K562 (cell line): Measurements from ENCODE around the gene PTPRT. TPM values are rescaled to one million over a fixed set of nuclear protein-coding genes. Genes with fewer than 3 reads are reported as not detected.
A peak's percentile ranks its signal among the peaks of the same experiment; 100 is the strongest.

ENCODE experiments used
- ATAC-seq: fragments of 200-7000 bp; cut with Tn5 transposase; 3 replicates; pipeline ENCODE4 v1.9.1; 2020; ENCODE audit warnings: moderate library complexity
- BruUV-seq: library from RNA; stranded (reverse); fragments of 400-500 nt; replicated peaks from 2 replicates; lab custom pipeline; 2021; lab: Mats Ljungman, UMichigan
- CTCF ChIA-PET: fragments of 300-600 bp; formaldehyde crosslinking; extraction: SDS; loops from one replicate; lab custom pipeline; 2021; ENCODE audit warnings: low intra/inter-chr PET ratio; lab: Yijun Ruan, JAX
- POLR2A ChIA-PET: fragments of 300-600, 350-650 bp; sonication (Branson Sonifier 250); formaldehyde crosslinking; extraction: SDS; loops from one replicate; lab custom pipeline; 2021; ENCODE audit warnings: antibody characterized with exemption, inconsistent platforms; lab: Yijun Ruan, JAX
- DNase-seq, 4 experiments: peaks; one replicate each; pipeline versions ENCODE4 v3.0.0 to v3.0.0-alpha.2; 2011 to 2018; ENCODE audit warnings: low spot score in 3 of 4, mixed read lengths in 3 of 4; ENCODE audit errors: extremely low read depth in 1 of 4
- FAIRE-seq: peaks from 2 replicates; lab custom pipeline; 2011; peaks lifted over from hg19 to GRCh38; lab: Jason Lieb, UNC
- H2AFZ ChIP-seq: 2 replicates; pipeline ENCODE4 v1.6.0; 2011; ENCODE audit warnings: low read depth, low read length, control low read depth, inconsistent platforms
- H3K27ac ChIP-seq: fragments of 200-600 bp; 3 replicates; pipeline ENCODE4 v1.8.0; 2011; ENCODE audit warnings: low read depth, mild to moderate bottlenecking, control low read depth, inconsistent platforms, low read length, moderate library complexity, mixed read lengths; ENCODE audit errors: extremely low read depth
- H3K27me3 ChIP-seq, 2 experiments: fragments of 300-600 bp in 1 of 2; 2 replicates in 1 of 2; 3 replicates in 1 of 2; pipeline versions ENCODE4 v1.6.0 to v1.8.0; 2011; ENCODE audit warnings: inconsistent platforms in 2 of 2, low read length in 2 of 2, mild to moderate bottlenecking in 1 of 2, mixed read lengths in 1 of 2, moderate library complexity in 1 of 2; ENCODE audit not compliant: control insufficient read depth in 2 of 2, insufficient read depth in 2 of 2
- H3K36me3 ChIP-seq: fragments of 300-600 bp; 3 replicates; pipeline ENCODE4 v1.8.0; 2011; ENCODE audit warnings: mild to moderate bottlenecking, low read length, inconsistent platforms; ENCODE audit not compliant: control insufficient read depth, insufficient read depth
- H3K4me1 ChIP-seq, 2 experiments: fragments of 200-600 bp in 1 of 2; replicated peaks in 1 of 2; 2 replicates in 1 of 2; 3 replicates in 1 of 2; pipeline versions ENCODE4 v1.5.1 to v1.8.0; 2011; ENCODE audit warnings: inconsistent platforms in 2 of 2, low read length in 2 of 2, mild to moderate bottlenecking in 1 of 2, mixed read lengths in 1 of 2, moderate library complexity in 1 of 2; ENCODE audit not compliant: control insufficient read depth in 2 of 2, insufficient read depth in 2 of 2
- H3K4me2 ChIP-seq: 2 replicates; pipeline ENCODE4 v1.6.1; 2011; ENCODE audit warnings: low read length, control low read depth, inconsistent platforms, mixed read lengths; ENCODE audit not compliant: insufficient read depth
- H3K4me3 ChIP-seq: fragments of 200-600 bp; sonication (generic), shearing (Covaris generic); 2 replicates; pipeline ENCODE4 v1.5.1; 2016; ENCODE audit warnings: control low read depth, inconsistent platforms
- H3K79me2 ChIP-seq: fragments of 200-600 bp; 3 replicates; pipeline ENCODE4 v1.8.0; 2011; ENCODE audit warnings: low read length, inconsistent platforms; ENCODE audit not compliant: control insufficient read depth, insufficient read depth
- H3K9ac ChIP-seq, 2 experiments: 2 replicates each; pipeline versions ENCODE4 v1.6.0 to v1.6.1; 2011; ENCODE audit warnings: low read depth in 2 of 2, low read length in 2 of 2, control low read depth in 1 of 2, inconsistent platforms in 1 of 2, mild to moderate bottlenecking in 1 of 2, mixed read lengths in 1 of 2; ENCODE audit not compliant: insufficient read depth in 1 of 2
- H3K9me1 ChIP-seq: one replicate; pipeline ENCODE4 v1.6.0; 2011; ENCODE audit warnings: inconsistent platforms, mild to moderate bottlenecking, low read length, moderate library complexity; ENCODE audit not compliant: control insufficient read depth, insufficient read depth
- H3K9me3 ChIP-seq: replicated peaks from 2 replicates; pipeline ENCODE4 v1.5.1; 2011; ENCODE audit warnings: low read depth, low read length, inconsistent platforms; ENCODE audit not compliant: control insufficient read depth, insufficient read depth
- H4K20me1 ChIP-seq: replicated peaks from 2 replicates; pipeline ENCODE4 v1.6.1; 2011; ENCODE audit warnings: low read length, inconsistent platforms, mixed read lengths; ENCODE audit not compliant: control insufficient read depth, insufficient read depth
- BRCA1 ChIP-seq, 2 experiments: fragments of 450-650 bp in 1 of 2; sonication (generic) in 1 of 2; formaldehyde crosslinking in 1 of 2; IDR thresholded peaks; 2 replicates each; pipeline versions ENCODE4 v1.5.0 to v1.6.1; 2017 to 2020; ENCODE audit warnings: mild to moderate bottlenecking in 1 of 2, missing genetic modification reagents in 1 of 2
- BRD9 ChIP-seq: fragments of 450-650 bp; IDR thresholded peaks from 2 replicates; pipeline ENCODE4 v1.6.1; 2018; ENCODE audit warnings: low read depth; ENCODE audit not compliant: partially characterized antibody
- CEBPB ChIP-seq: fragments of 450-650 bp; IDR thresholded peaks from 2 replicates; pipeline ENCODE4 v1.6.1; 2016; ENCODE audit warnings: missing genetic modification characterization, missing compliant biosample characterization
- MIER1 ChIP-seq: fragments of 450-650 bp; IDR thresholded peaks from 2 replicates; pipeline ENCODE4 v1.6.1; 2016; ENCODE audit warnings: antibody characterized with exemption, mild to moderate bottlenecking, low read depth
- MTF1 ChIP-seq: fragments of 250-450 bp; sonication (Bioruptor Pico); IDR thresholded peaks from 2 replicates; pipeline ENCODE4 v1.9.0; 2021; ENCODE audit warnings: moderate library complexity, mild to moderate bottlenecking, inconsistent platforms, borderline replicate concordance
- NFE2 ChIP-seq: IDR thresholded peaks from 2 replicates; pipeline ENCODE4 v1.6.1; 2014; ENCODE audit warnings: antibody characterized with exemption, low read depth
- NFIX ChIP-seq: fragments of 250-450 bp; sonication (Bioruptor Pico); IDR thresholded peaks from 2 replicates; pipeline ENCODE4 v1.4.0; 2020; ENCODE audit warnings: low read depth, mild to moderate bottlenecking, moderate library complexity
- PPARD ChIP-seq: fragments of 250-450 bp; sonication (Bioruptor Pico); IDR thresholded peaks from 2 replicates; pipeline ENCODE4 v1.8.0; 2022; ENCODE audit warnings: inconsistent platforms, mild to moderate bottlenecking, moderate library complexity
- RFX1 ChIP-seq: fragments of 450-650 bp; IDR thresholded peaks from 2 replicates; pipeline ENCODE4 v1.6.1; 2016; ENCODE audit warnings: mild to moderate bottlenecking, moderate library complexity
- SMARCA4 ChIP-seq: fragments of 450-650 bp; IDR thresholded peaks from 2 replicates; pipeline ENCODE4 v1.6.1; 2016
- SMARCB1 ChIP-seq: IDR thresholded peaks from 2 replicates; pipeline ENCODE4 v1.6.1; 2011; ENCODE audit warnings: improper control_type of control experiment, low read depth; ENCODE audit not compliant: insufficient read length
- SNIP1 ChIP-seq: fragments of 450-650 bp; IDR thresholded peaks from 2 replicates; pipeline ENCODE4 v1.7.1; 2017; ENCODE audit warnings: low read depth, mild to moderate bottlenecking
- TEAD2 ChIP-seq: fragments of 450-650 bp; IDR thresholded peaks from 2 replicates; pipeline ENCODE4 v1.6.1; 2016; ENCODE audit warnings: missing genetic modification characterization, control low read depth, missing compliant biosample characterization
- ZBED1 ChIP-seq: IDR thresholded peaks from 2 replicates; pipeline ENCODE4 v1.6.1; 2014
- ZBTB8A ChIP-seq: fragments of 450-650 bp; IDR thresholded peaks from 2 replicates; pipeline ENCODE4 v1.6.1; 2018; ENCODE audit warnings: mild to moderate bottlenecking, moderate library complexity; ENCODE audit not compliant: partially characterized antibody
- WGBS: fragments of 100-300 bp; shearing (Covaris generic); methylation state at CpG from one replicate; pipeline ENCODE4 v1.1.6; 2016; ENCODE audit warnings: low coverage, mixed read lengths; ENCODE audit not compliant: insufficient coverage; ENCODE audit errors: missing lambda C conversion rate; 5-methylcytosine and 5-hydroxymethylcytosine counted together
- in situ Hi-C: fragments of 300-500 bp; cut with MboI; formaldehyde crosslinking; loops from 4 replicates; pipeline ENCODE4 v1.15.0; 2018; ENCODE audit warnings: inconsistent platforms, mixed read lengths
- intact Hi-C: fragments of 100-400 bp; cut with micrococcal nuclease; formaldehyde crosslinking; loops from 2 replicates; pipeline ENCODE4 v1.14.2; 2022
- polyA plus RNA-seq, 8 experiments: library from polyadenylated mRNA; depleted of rRNA in 4 of 8; stranded (reverse) in 5 of 8; unstranded in 3 of 8; fragments of >200 nt; fragmentation: Nextera tagmentation in 2 of 8; fragmentation: Illumina TruSeq in 1 of 8; extraction: Ambion mirVana in 2 of 8; extraction: Trizol in 1 of 8; gene quantifications; 2 replicates each; pipeline versions ENCODE4 v1.2.1 to v1.2.3, GENCODE V29; 2011 to 2014; ENCODE audit warnings: inconsistent platforms in 1 of 8, missing spikeins in 1 of 8
- total RNA-seq, 7 experiments: library from RNA; depleted of rRNA in 6 of 7; stranded (reverse); fragments of >200 nt in 6 of 7; fragmentation: Illumina TruSeq in 2 of 7; extraction: Trizol in 2 of 7; gene quantifications; 2 replicates each; pipeline versions ENCODE4 v1.2.1 to v1.2.3, GENCODE V29; 2011 to 2021; ENCODE audit warnings: low replicate concordance in 1 of 7
- TF ChIP-seq, protein P1 (sequence below): fragments of 250-450 bp; sonication (Bioruptor Pico); IDR thresholded peaks from 2 replicates; pipeline ENCODE4 v1.8.0; 2022; ENCODE audit warnings: moderate library complexity, mild to moderate bottlenecking, inconsistent platforms
- TF ChIP-seq, protein P2 (sequence below): IDR thresholded peaks from 2 replicates; pipeline ENCODE4 v1.6.1; 2011; ENCODE audit not compliant: insufficient read length; ENCODE audit errors: extremely low read depth

The PTPRT gene
- total and polyA plus RNA-seq, 9 of the 15 experiments (the other 6 are each of a cell fraction or from before 2014, with no cell fraction given) = not detected

DNA sequence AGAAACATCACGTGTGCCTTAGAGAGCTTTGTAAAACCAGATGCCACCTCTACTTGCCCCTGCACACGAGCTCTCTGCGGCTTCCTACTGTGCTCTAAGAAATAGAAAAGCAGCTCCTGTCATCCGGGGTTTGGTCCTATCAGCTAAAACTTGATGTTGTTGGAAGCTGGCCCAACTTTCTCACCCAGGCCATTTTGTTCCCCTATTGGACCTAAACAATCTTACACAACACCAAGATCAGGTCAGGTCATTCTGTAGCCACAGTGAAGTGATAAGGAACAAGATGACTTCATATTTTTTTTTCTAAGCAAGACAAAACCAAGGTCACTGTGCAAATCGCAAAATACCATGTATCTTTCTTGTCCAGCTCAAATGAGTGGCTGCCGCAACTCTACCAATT lies 486.0 kb downstream of the PTPRT start:
- no peak overlapping the region for H3K9ac ChIP-seq
- H3K4me3 ChIP-seq = no peak overlapping the region
- H3K36me3 ChIP-seq = no peaks in the 10 kb centered on the region
- H3K79me2 ChIP-seq = no peaks in the 10 kb centered on the region
- no peaks in the 10 kb centered on the region for H3K4me1 ChIP-seq
- no peak overlapping the region for H3K4me2 ChIP-seq
- no peaks in the 10 kb centered on the region for H3K9me1 ChIP-seq
- no peak for ATAC-seq
- H4K20me1 ChIP-seq = no peaks in the 10 kb centered on the region
- H3K27me3 ChIP-seq = no peaks in the 10 kb centered on the region
- no peak overlapping the region for H3K27ac ChIP-seq
- H3K9me3 ChIP-seq = no peaks in the 10 kb centered on the region
- DNase-seq = no peak
- no peak for FAIRE-seq
- intact Hi-C loops = no loop called here
- CTCF ChIA-PET = no interaction called here
- in situ Hi-C loops = no loop called here
- 2% methylated on average over 6 of the region's 6 CpGs for WGBS
- no peak overlapping the region for H2AFZ ChIP-seq
- POLR2A ChIA-PET = interaction anchor here (0.7 kb wide), 1 partner anchor 19 kb away, joined by 3 read pairs; no protein-coding TSS in a partner anchor
- BruUV-seq = no TSS peak
- TF ChIP-seq CEBPB (tag) = peak; percentile 20; the same call in 1 of the 2 replicates
- TF ChIP-seq SMARCA4 = no peak

DNA sequence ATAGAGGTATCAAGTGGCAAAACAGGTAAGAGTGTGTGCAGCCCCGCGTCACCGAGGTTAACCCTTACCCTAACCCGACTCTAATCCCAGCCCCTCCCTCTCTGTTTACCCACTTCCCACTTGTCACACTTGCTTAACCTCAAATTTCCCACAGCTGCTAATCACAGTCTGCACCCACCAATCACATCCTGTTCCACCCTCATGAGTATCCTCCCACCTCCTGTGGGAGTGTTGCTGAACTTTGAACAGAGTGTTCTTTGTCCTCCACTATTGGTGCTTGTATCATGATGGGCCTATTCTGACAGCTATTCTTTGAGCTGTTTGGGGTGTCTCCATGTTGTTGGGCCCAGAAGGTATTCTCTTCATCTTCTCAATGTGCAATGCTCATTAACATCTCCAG lies 487.8 kb downstream of the PTPRT start:
- H3K4me3 ChIP-seq = no peak overlapping the region
- H3K4me2 ChIP-seq = no peak overlapping the region
- in situ Hi-C loops = no loop called here
- H3K4me1 ChIP-seq = no peaks in the 10 kb centered on the region
- H3K36me3 ChIP-seq = no peaks in the 10 kb centered on the region
- no peak overlapping the region for H2AFZ ChIP-seq
- H3K27ac ChIP-seq = no peak overlapping the region
- 0% methylated on average over 4 of the region's 4 CpGs for WGBS
- intact Hi-C loops = no loop called here
- POLR2A ChIA-PET = no interaction called here
- H3K79me2 ChIP-seq = no peaks in the 10 kb centered on the region
- CTCF ChIA-PET = no interaction called here
- H3K27me3 ChIP-seq = no peaks in the 10 kb centered on the region
- no peaks in the 10 kb centered on the region for H3K9me1 ChIP-seq
- BruUV-seq = no TSS peak
- ATAC-seq (no peak), DNase-seq (no peak), FAIRE-seq (no peak)
- no peaks in the 10 kb centered on the region for H4K20me1 ChIP-seq
- no peak overlapping the region for H3K9ac ChIP-seq
- H3K9me3 ChIP-seq = no peaks in the 10 kb centered on the region
- TF ChIP-seq SNIP1 = no peak
- no peak for TF ChIP-seq NFIX
- TF ChIP-seq, protein P1, sequence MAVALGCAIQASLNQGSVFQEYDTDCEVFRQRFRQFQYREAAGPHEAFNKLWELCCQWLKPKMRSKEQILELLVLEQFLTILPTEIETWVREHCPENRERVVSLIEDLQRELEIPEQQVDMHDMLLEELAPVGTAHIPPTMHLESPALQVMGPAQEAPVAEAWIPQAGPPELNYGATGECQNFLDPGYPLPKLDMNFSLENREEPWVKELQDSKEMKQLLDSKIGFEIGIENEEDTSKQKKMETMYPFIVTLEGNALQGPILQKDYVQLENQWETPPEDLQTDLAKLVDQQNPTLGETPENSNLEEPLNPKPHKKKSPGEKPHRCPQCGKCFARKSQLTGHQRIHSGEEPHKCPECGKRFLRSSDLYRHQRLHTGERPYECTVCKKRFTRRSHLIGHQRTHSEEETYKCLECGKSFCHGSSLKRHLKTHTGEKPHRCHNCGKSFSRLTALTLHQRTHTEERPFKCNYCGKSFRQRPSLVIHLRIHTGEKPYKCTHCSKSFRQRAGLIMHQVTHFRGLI (CRISPR knock-in tag) = no peak
- no peak for TF ChIP-seq BRD9
- no peak for TF ChIP-seq RFX1
- no peak for TF ChIP-seq SMARCB1
- no peak for TF ChIP-seq ZBTB8A
- TF ChIP-seq MTF1 (CRISPR knock-in tag) = no peak
- TF ChIP-seq PPARD (CRISPR knock-in tag) = no peak
- TF ChIP-seq MIER1 = no peak
- TF ChIP-seq BRCA1 (IDR thresholded peaks at IDR 0.05) = no peak
- no peak for TF ChIP-seq BRCA1 (CRISPR knock-in tag; IDR thresholded peaks at IDR 0.05)
- no peak for TF ChIP-seq ZBED1
- TF ChIP-seq, protein P2, sequence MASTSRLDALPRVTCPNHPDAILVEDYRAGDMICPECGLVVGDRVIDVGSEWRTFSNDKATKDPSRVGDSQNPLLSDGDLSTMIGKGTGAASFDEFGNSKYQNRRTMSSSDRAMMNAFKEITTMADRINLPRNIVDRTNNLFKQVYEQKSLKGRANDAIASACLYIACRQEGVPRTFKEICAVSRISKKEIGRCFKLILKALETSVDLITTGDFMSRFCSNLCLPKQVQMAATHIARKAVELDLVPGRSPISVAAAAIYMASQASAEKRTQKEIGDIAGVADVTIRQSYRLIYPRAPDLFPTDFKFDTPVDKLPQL = no peak
- no peak for TF ChIP-seq NFE2
- no peak for TF ChIP-seq TEAD2
